Adrenal gland (tissue), 5 donors: ENCODE measurements around the gene CERT1.

Source experiments
- CTCF ChIP-seq, 6 experiments: fragments of 450-650 bp in 4 of 6; fragments of 200-600 bp in 2 of 6; sonication (generic) in 1 of 6; IDR thresholded peaks; 1 replicate in 5 of 6; 2 replicates in 1 of 6; pipeline versions ENCODE4 v1.5.1 to v1.8.0; 2016 to 2021; ENCODE audit warnings: antibody characterized with exemption in 6 of 6, mild to moderate bottlenecking in 2 of 6, moderate library complexity in 1 of 6
- POLR2A ChIP-seq, 2 donors: fragments of 450-650 bp; IDR thresholded peaks; one replicate each; pipeline ENCODE4 v1.6.1; 2017; ENCODE audit warnings: antibody characterized with exemption in 2 of 2, mild to moderate bottlenecking in 2 of 2, moderate library complexity in 1 of 2
- donor health status: DM: no; HTN: no; CAD: no.

GRCh38 chr5:75519761-75520160 is 8.3 kb upstream of the CERT1 start:
- TF ChIP-seq CTCF (IDR thresholded peaks at IDR 0.05) (no peak), POLR2A (IDR thresholded peaks at IDR 0.05) (no peak)
